K562 (cell line): Measurements from ENCODE around the gene TCEA3.

ENCODE experiments used
- MYC ChIP-seq, 2 experiments: fragments of 250-450 bp in 1 of 2; sonication (Bioruptor Pico) in 1 of 2; IDR thresholded peaks; 2 replicates each; pipeline versions ENCODE4 v1.5.1 to v1.6.1; 2012 to 2021; ENCODE audit warnings: low read depth in 2 of 2, borderline replicate concordance in 1 of 2, improper control_type of control experiment in 1 of 2, low read length in 1 of 2, mild to moderate bottlenecking in 1 of 2, moderate library complexity in 1 of 2
- TAF15 ChIP-seq: fragments of 200-400 bp; formaldehyde crosslinking; IDR thresholded peaks from 2 replicates; pipeline ENCODE4 v1.6.1; 2017; ENCODE audit warnings: mild to moderate bottlenecking, low read depth, low read length, moderate library complexity

DNA sequence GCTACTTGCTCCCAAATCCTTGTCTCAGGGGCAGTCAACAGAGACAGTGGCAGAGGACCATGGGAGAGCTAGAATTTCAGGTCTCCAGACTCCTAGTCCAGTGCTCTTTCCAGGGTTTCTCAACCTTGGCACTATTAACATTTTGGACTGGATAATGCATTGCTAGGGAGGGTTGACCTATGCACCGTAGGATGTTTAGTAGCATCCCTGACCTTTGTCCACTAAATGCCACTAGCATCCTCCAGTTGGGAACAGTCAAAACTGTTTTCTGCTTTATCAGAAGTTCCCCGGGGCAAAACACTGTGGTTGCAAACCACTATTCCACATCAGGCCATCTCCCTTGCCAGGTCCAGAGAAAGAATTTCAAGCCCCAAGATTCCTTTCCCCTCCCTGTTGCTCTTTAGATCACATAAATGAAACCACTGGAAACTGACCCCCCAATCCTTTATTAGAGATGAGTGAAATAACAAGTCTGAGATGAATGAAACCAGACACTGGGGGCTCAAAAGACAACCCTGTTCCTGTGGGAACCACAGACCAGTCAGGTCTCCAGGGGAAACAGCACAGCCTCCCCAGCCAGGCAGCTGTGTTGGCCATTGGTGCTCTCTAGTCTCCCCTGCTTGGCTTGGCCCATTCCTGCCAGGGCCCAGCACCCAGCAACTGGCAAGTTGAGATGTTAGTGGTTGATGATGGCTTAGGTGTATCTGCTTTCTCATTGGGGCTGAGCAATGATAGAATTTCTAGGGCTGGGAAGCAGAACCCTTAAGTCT lies 3.8 kb upstream of the TCEA3 start:
- TF ChIP-seq TAF15 (no peak), MYC (IDR thresholded peaks at IDR 0.05; ENCODE audit: low read depth, low read length) (no peak), MYC (CRISPR knock-in tag; IDR thresholded peaks at IDR 0.05; ENCODE audit: borderline replicate concordance, low read depth) (no peak)
